Effector memory CD8-positive, alpha-beta T cell (primary cell): ENCODE results near the gene PDAP1.

Source experiments
- ATAC-seq: fragments of 150-1000 bp; cut with Tn5 transposase; replicated peaks from 2 replicates; pipeline ENCODE4 v1.10.0; 2021; ENCODE audit warnings: mild to moderate bottlenecking, moderate library complexity
- DNase-seq, 3 experiments: peaks; one replicate each; pipeline ENCODE4 v3.0.0; 2021
- H3K27ac Mint-ChIP-seq, 2 donors: one replicate each; pipeline ENCODE4 v1.8.0; 2022; ENCODE audit warnings: mild to moderate bottlenecking in 2 of 2, mixed read lengths in 2 of 2, moderate library complexity in 2 of 2
- H3K27me3 Mint-ChIP-seq, 2 donors: one replicate each; pipeline ENCODE4 v1.8.0; 2022; ENCODE audit warnings: mixed read lengths in 2 of 2
- H3K36me3 Mint-ChIP-seq: one replicate; pipeline ENCODE4 v1.8.0; 2022; ENCODE audit warnings: mild to moderate bottlenecking, moderate library complexity, mixed read lengths; ENCODE audit not compliant: insufficient read depth
- H3K4me1 Mint-ChIP-seq, 2 donors: one replicate each; pipeline ENCODE4 v1.8.0; 2022; ENCODE audit warnings: low read depth in 2 of 2, mixed read lengths in 2 of 2
- H3K4me3 Mint-ChIP-seq, 2 donors: one replicate each; pipeline ENCODE4 v1.8.0; 2022; ENCODE audit warnings: mild to moderate bottlenecking in 2 of 2, mixed read lengths in 2 of 2, moderate library complexity in 2 of 2
- H3K9me3 Mint-ChIP-seq, 2 donors: one replicate each; pipeline ENCODE4 v1.8.0; 2022; ENCODE audit warnings: mixed read lengths in 2 of 2
- total RNA-seq, 9 experiments: gene quantifications; one replicate each; lab custom pipeline; 2026; lab: John Stamatoyannopoulos, UW

Gene PDAP1
- 50.9 to 212 (median 90.9) reads per million in 9 experiments for total RNA-seq

- H3K36me3 Mint-ChIP-seq, result peaks cover 69% of the 10 kb centered on the region
- H3K9me3 Mint-ChIP-seq, result no peaks in the 10 kb centered on the region
- no peaks in the 10 kb centered on the region for H3K27me3 Mint-ChIP-seq
- H3K4me3 Mint-ChIP-seq, result peak within 1 kb of the TSS; percentile 94 to 99
- H3K27ac Mint-ChIP-seq, result peak within 1 kb of the TSS; percentile 95 to 99
- ATAC-seq (peak; percentile 84), DNase-seq (peak; percentile 94 to 100 (median 96))
- H3K4me1 Mint-ChIP-seq, result peaks cover 48 to 50% of the 10 kb centered on the region in 2 donors
Measured at GRCh38 chr7:99408379-99409191, at the start of gene PDAP1, which contains the start of gene BUD31. Gene PDAP1 (minus strand): TSS chr7:99408597. CDS start chr7:99408548, 49 bp downstream. Gene BUD31 (plus strand): TSS chr7:99408969. CDS start chr7:99411093, 2,124 bp downstream.

GRCh38 chr7:99457650-99458493 lies 49.5 kb upstream of the PDAP1 start:
- Mint-ChIP-seq H3K4me3 (no peak overlapping the region), H3K36me3 (peaks cover 43% of the 10 kb centered on the region), H3K9me3 (no peaks in the 10 kb centered on the region), H3K27ac (no peak overlapping the region), H3K4me1 (peaks cover 17 to 20% of the 10 kb centered on the region in 2 donors), H3K27me3 (no peaks in the 10 kb centered on the region)
- DNase-seq (no peak), ATAC-seq (no peak)

- H3K27ac Mint-ChIP-seq, result no peak overlapping the region
- peaks cover 42% of the 10 kb centered on the region for H3K36me3 Mint-ChIP-seq
- H3K4me3 Mint-ChIP-seq, result no peak overlapping the region
- DNase-seq, result no peak
- peaks cover 17% of the 10 kb centered on the region in 2 donors for H3K4me1 Mint-ChIP-seq
- no peaks in the 10 kb centered on the region for H3K9me3 Mint-ChIP-seq
- H3K27me3 Mint-ChIP-seq, result no peaks in the 10 kb centered on the region
- ATAC-seq, result no peak
Measured at GRCh38 chr7:99457050-99457649, 48.8 kb upstream of the PDAP1 start.

GRCh38 chr7:99456288-99456687 lies 47.9 kb upstream of the PDAP1 start:
- H3K9me3 Mint-ChIP-seq, result no peaks in the 10 kb centered on the region
- H3K36me3 Mint-ChIP-seq, result peaks cover 42% of the 10 kb centered on the region
- H3K4me3 Mint-ChIP-seq, result no peak overlapping the region
- ATAC-seq (no peak), DNase-seq (no peak)
- no peak overlapping the region for H3K27ac Mint-ChIP-seq
- H3K4me1 Mint-ChIP-seq, result peaks cover 15 to 17% of the 10 kb centered on the region in 2 donors
- no peaks in the 10 kb centered on the region for H3K27me3 Mint-ChIP-seq

- peak overlapping the region in 1 of 2 donors; percentile 7 for H3K27ac Mint-ChIP-seq
- peaks cover 42% of the 10 kb centered on the region for H3K36me3 Mint-ChIP-seq
Measured at GRCh38 chr7:99455874-99456273, 47.5 kb upstream of the PDAP1 start.

GRCh38 chr7:99453105-99453504 lies 44.7 kb upstream of the PDAP1 start:
- Mint-ChIP-seq H3K9me3 (no peaks in the 10 kb centered on the region), H3K27me3 (no peaks in the 10 kb centered on the region), H3K4me1 (peaks cover 5 to 7% of the 10 kb centered on the region in 2 donors), H3K27ac (peak overlapping the region in 1 of 2 donors; percentile 26), H3K4me3 (no peak overlapping the region), H3K36me3 (peaks cover 32% of the 10 kb centered on the region)
- ATAC-seq, result no peak
- no peak for DNase-seq

More at GRCh38 chr7:99455874-99456273, 47.5 kb upstream of the PDAP1 start:
- Mint-ChIP-seq H3K27me3 (no peaks in the 10 kb centered on the region), H3K9me3 (no peaks in the 10 kb centered on the region), H3K4me3 (no peak overlapping the region), H3K4me1 (peaks cover 15 to 17% of the 10 kb centered on the region in 2 donors)
- no peak for DNase-seq
- ATAC-seq, result no peak

GRCh38 chr7:99452541-99452940 lies 44.1 kb upstream of the PDAP1 start:
- DNase-seq (no peak), ATAC-seq (no peak)
- peaks cover 5 to 7% of the 10 kb centered on the region in 2 donors for H3K4me1 Mint-ChIP-seq
- no peaks in the 10 kb centered on the region for H3K9me3 Mint-ChIP-seq
- no peaks in the 10 kb centered on the region for H3K27me3 Mint-ChIP-seq
- peaks cover 32% of the 10 kb centered on the region for H3K36me3 Mint-ChIP-seq
- no peak overlapping the region for H3K4me3 Mint-ChIP-seq
- H3K27ac Mint-ChIP-seq, result no peak overlapping the region

- Mint-ChIP-seq H3K27me3 (no peaks in the 10 kb centered on the region), H3K36me3 (peaks cover 35% of the 10 kb centered on the region), H3K4me1 (peaks cover 5 to 7% of the 10 kb centered on the region in 2 donors), H3K27ac (no peak overlapping the region), H3K9me3 (no peaks in the 10 kb centered on the region), H3K4me3 (no peak overlapping the region)
- no peak for ATAC-seq
- no peak for DNase-seq
Measured at GRCh38 chr7:99451936-99452335, 43.5 kb upstream of the PDAP1 start.

GRCh38 chr7:99449326-99449725 lies 40.9 kb upstream of the PDAP1 start:
- Mint-ChIP-seq H3K27me3 (no peaks in the 10 kb centered on the region), H3K27ac (peak overlapping the region; percentile 36 to 72), H3K4me3 (no peak overlapping the region), H3K36me3 (peaks cover 36% of the 10 kb centered on the region), H3K9me3 (no peaks in the 10 kb centered on the region), H3K4me1 (peaks cover 7% of the 10 kb centered on the region in 2 donors)
- ATAC-seq (no peak), DNase-seq (no peak)

- no peak overlapping the region for H3K27ac Mint-ChIP-seq
- H3K4me3 Mint-ChIP-seq, result no peak overlapping the region
- ATAC-seq, result no peak
- no peak for DNase-seq
- H3K4me1 Mint-ChIP-seq, result peaks cover 7% of the 10 kb centered on the region in 2 donors
- H3K36me3 Mint-ChIP-seq, result peaks cover 34% of the 10 kb centered on the region
- H3K9me3 Mint-ChIP-seq, result no peaks in the 10 kb centered on the region
- H3K27me3 Mint-ChIP-seq, result no peaks in the 10 kb centered on the region
Measured at GRCh38 chr7:99448855-99449254, 40.5 kb upstream of the PDAP1 start.

GRCh38 chr7:99447943-99448342 lies 39.5 kb upstream of the PDAP1 start:
- no peak for ATAC-seq
- Mint-ChIP-seq H3K4me3 (no peak overlapping the region), H3K27me3 (no peaks in the 10 kb centered on the region), H3K36me3 (peaks cover 29% of the 10 kb centered on the region), H3K9me3 (no peaks in the 10 kb centered on the region), H3K27ac (no peak overlapping the region), H3K4me1 (peaks cover 7 to 11% of the 10 kb centered on the region in 2 donors)
- DNase-seq, result no peak

- DNase-seq (no peak), ATAC-seq (no peak)
- peaks cover 11 to 18% of the 10 kb centered on the region in 2 donors for H3K4me1 Mint-ChIP-seq
- H3K36me3 Mint-ChIP-seq, result peaks cover 26% of the 10 kb centered on the region
- peak overlapping the region in 1 of 2 donors; percentile 23 for H3K27ac Mint-ChIP-seq
- no peak overlapping the region for H3K4me3 Mint-ChIP-seq
- H3K27me3 Mint-ChIP-seq, result no peaks in the 10 kb centered on the region
- no peaks in the 10 kb centered on the region for H3K9me3 Mint-ChIP-seq
Measured at GRCh38 chr7:99446096-99446495, 37.7 kb upstream of the PDAP1 start.

- Mint-ChIP-seq H3K4me1 (peaks cover 25 to 27% of the 10 kb centered on the region in 2 donors), H3K9me3 (no peaks in the 10 kb centered on the region), H3K36me3 (peaks cover 9% of the 10 kb centered on the region), H3K27ac (peak overlapping the region; percentile 96 to 98), H3K27me3 (no peaks in the 10 kb centered on the region), H3K4me3 (peak overlapping the region; percentile 97 to 99)
- DNase-seq (no peak), ATAC-seq (no peak)
Measured at GRCh38 chr7:99440195-99440594, 31.8 kb upstream of the PDAP1 start.
